ENCODE data around the gene SLC39A11. TPM values are rescaled to one million over a fixed set of nuclear protein-coding genes. Genes with fewer than 3 reads are reported as not detected.

Gene SLC39A11
- total and polyA plus RNA-seq, 2 of the 13 experiments (the other 11 are each of a cell fraction or from before 2014, with no cell fraction given), result 17.2 to 31.5 TPM

- TF ChIP-seq POLR2A (IDR thresholded peaks at IDR 0.05; ENCODE audit: insufficient read depth in 1 of 2, low read depth in 2 of 2, low read length in 2 of 2), result no peak
- TF ChIP-seq CCDC6 (CRISPR knock-in tag; IDR thresholded peaks at IDR 0.05), result no peak
- TF ChIP-seq SIN3A (IDR thresholded peaks at IDR 0.05; ENCODE audit: borderline replicate concordance, low read depth, low read length), result no peak
These were observed 286.5 kb downstream of the SLC39A11 start (continued) for GRCh38 chr17:72806011-72806410.

DNA sequence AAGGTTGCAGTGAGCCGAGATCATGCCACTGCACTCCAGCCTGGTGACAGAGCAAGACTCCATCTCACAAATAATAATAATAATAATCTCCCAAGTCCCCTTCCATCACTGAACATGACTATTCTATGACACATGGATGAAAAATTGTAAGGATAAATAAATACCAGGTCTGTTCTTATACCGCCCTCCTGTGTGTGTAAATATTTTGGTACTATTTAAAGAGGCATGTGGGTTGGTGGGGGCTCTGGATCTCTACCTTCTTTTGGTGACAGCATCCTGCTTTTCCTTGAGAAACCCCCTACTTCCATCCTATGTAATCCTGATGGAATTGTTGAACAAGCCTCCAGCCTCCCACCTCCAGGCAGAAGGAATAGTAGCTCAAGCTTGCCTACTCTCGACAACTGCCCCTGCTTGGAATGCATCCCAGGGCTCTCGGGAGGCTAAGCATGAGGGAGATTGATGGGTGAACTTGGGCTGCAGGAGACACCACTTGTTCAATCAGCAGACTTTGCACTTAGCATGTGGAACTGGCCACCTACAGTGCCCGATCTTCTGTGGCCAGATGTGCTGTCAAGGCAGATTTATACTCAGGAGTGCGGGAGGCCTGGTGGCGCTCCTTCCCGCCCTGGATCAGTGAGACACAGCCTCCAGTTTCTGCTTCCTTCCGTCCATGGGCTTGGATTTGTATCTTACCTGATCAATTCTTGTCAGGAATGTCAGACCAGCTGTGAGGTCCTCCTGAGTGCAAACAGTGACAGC lies 287.4 kb downstream of the SLC39A11 start:
- H3K4me2 ChIP-seq (ENCODE audit: low read depth, low read length), result no peak overlapping the region
- 97% methylated on average over 9 of the region's 9 CpGs for WGBS (ENCODE audit: low lambda C conversion rate)
- no peak overlapping the region for H2AFZ ChIP-seq (ENCODE audit: low read length)
- H3K79me2 ChIP-seq (ENCODE audit: insufficient read depth, low read length), result no peaks in the 10 kb centered on the region
- TF ChIP-seq ZNF691 (CRISPR knock-in tag; IDR thresholded peaks at IDR 0.05; ENCODE audit: borderline replicate concordance, low read depth), result no peak
- no peak for TF ChIP-seq SIN3B (IDR thresholded peaks at IDR 0.05; ENCODE audit: low read length)
- no peak for TF ChIP-seq NPAS2 (CRISPR knock-in tag; IDR thresholded peaks at IDR 0.05; ENCODE audit: borderline replicate concordance)
- no peak for TF ChIP-seq ISX (CRISPR knock-in tag; conservative IDR thresholded peaks at IDR 0.05)
- TF ChIP-seq, protein P1, sequence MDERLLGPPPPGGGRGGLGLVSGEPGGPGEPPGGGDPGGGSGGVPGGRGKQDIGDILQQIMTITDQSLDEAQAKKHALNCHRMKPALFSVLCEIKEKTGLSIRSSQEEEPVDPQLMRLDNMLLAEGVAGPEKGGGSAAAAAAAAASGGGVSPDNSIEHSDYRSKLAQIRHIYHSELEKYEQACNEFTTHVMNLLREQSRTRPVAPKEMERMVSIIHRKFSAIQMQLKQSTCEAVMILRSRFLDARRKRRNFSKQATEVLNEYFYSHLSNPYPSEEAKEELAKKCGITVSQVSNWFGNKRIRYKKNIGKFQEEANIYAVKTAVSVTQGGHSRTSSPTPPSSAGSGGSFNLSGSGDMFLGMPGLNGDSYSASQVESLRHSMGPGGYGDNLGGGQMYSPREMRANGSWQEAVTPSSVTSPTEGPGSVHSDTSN (CRISPR knock-in tag; IDR thresholded peaks at IDR 0.05), result no peak
- no peak for TF ChIP-seq ZNF12 (CRISPR knock-in tag; IDR thresholded peaks at IDR 0.05)
- TF ChIP-seq, protein P2, sequence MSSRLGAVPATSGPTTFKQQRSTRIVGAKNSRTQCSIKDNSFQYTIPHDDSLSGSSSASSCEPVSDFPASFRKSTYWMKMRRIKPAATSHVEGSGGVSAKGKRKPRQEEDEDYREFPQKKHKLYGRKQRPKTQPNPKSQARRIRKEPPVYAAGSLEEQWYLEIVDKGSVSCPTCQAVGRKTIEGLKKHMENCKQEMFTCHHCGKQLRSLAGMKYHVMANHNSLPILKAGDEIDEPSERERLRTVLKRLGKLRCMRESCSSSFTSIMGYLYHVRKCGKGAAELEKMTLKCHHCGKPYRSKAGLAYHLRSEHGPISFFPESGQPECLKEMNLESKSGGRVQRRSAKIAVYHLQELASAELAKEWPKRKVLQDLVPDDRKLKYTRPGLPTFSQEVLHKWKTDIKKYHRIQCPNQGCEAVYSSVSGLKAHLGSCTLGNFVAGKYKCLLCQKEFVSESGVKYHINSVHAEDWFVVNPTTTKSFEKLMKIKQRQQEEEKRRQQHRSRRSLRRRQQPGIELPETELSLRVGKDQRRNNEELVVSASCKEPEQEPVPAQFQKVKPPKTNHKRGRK (CRISPR knock-in tag; IDR thresholded peaks at IDR 0.05), result no peak
- no peak for TF ChIP-seq ZNF546 (CRISPR knock-in tag; conservative IDR thresholded peaks at IDR 0.05)
- TF ChIP-seq SAFB2 (CRISPR knock-in tag; IDR thresholded peaks at IDR 0.05; ENCODE audit: borderline replicate concordance, low read depth), result no peak
- TF ChIP-seq, protein P3, sequence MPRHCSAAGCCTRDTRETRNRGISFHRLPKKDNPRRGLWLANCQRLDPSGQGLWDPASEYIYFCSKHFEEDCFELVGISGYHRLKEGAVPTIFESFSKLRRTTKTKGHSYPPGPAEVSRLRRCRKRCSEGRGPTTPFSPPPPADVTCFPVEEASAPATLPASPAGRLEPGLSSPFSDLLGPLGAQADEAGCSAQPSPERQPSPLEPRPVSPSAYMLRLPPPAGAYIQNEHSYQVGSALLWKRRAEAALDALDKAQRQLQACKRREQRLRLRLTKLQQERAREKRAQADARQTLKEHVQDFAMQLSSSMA (CRISPR knock-in tag; IDR thresholded peaks at IDR 0.05), result no peak
- in situ Hi-C loops (cut with HindIII; ENCODE audit: extremely low pct_ligation_motif_present, low pct_unique_long_range_greater_than_20kb), result no loop called here
- H3K9me3 ChIP-seq (ENCODE audit: low read length), result peaks cover 9% of the 10 kb centered on the region
- ChIA-PET CTCF (ENCODE audit: low intra/inter-chr PET ratio, low total read pairs) (no interaction called here), POLR2A (no interaction called here)
- H3K27ac ChIP-seq (ENCODE audit: extremely low read length, insufficient read depth, low read length), result no peak overlapping the region
- H3K4me1 ChIP-seq (ENCODE audit: insufficient read depth, low read length), result no peaks in the 10 kb centered on the region
- no peak overlapping the region for H3K9ac ChIP-seq (ENCODE audit: insufficient read depth, low read depth, low read length)
- no peaks in the 10 kb centered on the region for H3K36me3 ChIP-seq (replicated peaks in 1 of 2; ENCODE audit: control insufficient read depth in 1 of 2, insufficient read depth in 2 of 2, low read length in 2 of 2)
- intact Hi-C loops (cut with micrococcal nuclease; ENCODE audit: unreplicated experiment), result no loop called here
- ATAC-seq (no peak), FAIRE-seq (no peak), DNase-seq (ENCODE audit: low spot score) (no peak)
- H3K27me3 ChIP-seq (ENCODE audit: control insufficient read depth in 1 of 2, insufficient read depth in 2 of 2, low read length in 2 of 2), result no peaks in the 10 kb centered on the region
- BruUV-seq (replicated peaks), result no TSS peak
- no peak overlapping the region for H3K4me3 ChIP-seq (replicated peaks in 1 of 3; ENCODE audit: insufficient read depth in 1 of 3, low read depth in 2 of 3, low read length in 3 of 3)
- H4K20me1 ChIP-seq (ENCODE audit: insufficient read depth, low read length), result no peaks in the 10 kb centered on the region

Data from HepG2 (cell line).